K562 treated with DMSO at 1 percent for 48 hours (cell line): ENCODE measurements around the gene REV3L. TPM values are rescaled to one million over a fixed set of nuclear protein-coding genes. Genes with fewer than 3 reads are reported as not detected.

Experiments
- total RNA-seq: library from RNA; unstranded; fragments of 300-600 nt; gene quantifications from 2 replicates; pipeline ENCODE4 v1.2.3, GENCODE V29; 2022; ENCODE audit warnings: low replicate concordance; ENCODE audit errors: extremely low read depth

REV3L gene
- not detected in 2 replicates for total RNA-seq

GRCh38 chr6:111482959-111483735 lies at the start of gene REV3L:
REV3L (minus strand) TSS chr6:111483218; CDS start chr6:111482888, 330 bp downstream.

Other genes with a start within 250 kb of the REV3L start
- gene TRAF3IP2, start 122.7 kb upstream of the REV3L start, total RNA-seq: not detected in 2 replicates